ENCODE measurements around the gene UBASH3B.

DNA sequence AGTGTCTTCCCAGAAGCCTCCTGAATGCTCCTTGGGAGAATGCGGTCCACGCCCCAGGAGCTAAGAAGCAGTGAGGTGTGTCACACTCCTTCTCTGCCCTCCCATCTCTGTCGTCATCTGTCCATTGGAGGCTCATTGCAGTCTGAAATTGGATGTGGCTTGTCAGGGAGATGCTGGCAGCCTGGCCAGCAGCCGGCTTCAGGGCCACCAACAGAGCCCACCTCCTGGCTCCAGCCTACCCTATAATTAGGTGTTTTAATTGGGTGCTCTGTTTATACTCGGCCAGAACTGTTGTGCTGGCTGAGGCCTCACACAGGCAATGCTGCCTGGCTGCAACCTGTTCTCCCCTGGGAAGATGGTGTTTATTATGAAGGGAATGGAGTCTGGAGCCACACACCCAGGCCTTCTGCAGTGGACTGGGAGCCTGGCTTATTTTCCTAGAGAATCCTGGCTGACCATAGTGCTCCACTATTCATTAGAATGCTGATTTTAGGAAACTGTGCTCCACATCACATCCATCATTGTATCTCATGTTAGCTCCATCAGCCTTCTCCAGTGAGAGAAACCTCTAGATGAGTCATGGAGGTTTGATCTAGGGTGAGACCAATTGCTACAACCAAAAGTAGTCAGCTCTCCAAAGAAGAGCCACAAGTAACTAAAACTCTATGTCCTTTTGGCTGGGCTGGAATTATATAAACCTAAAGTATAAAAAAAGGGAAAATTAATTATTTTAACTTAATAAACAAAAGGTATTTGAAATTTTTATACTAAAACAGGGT is 96.0 kb downstream of the UBASH3B start:
- no peak for TF ChIP-seq CTCF (conservative IDR thresholded peaks at IDR 0.05 in 1 of 2, IDR thresholded peaks at IDR 0.05 in 1 of 2; ENCODE audit: extremely low read depth in 1 of 2, insufficient read depth in 1 of 2, low read depth in 1 of 2, low read length in 2 of 2)
- TF ChIP-seq EZH2 (IDR thresholded peaks at IDR 0.05; ENCODE audit: borderline replicate concordance, low read length), result no peak
